Renal cortex interstitium (tissue), 15 donors: ENCODE data around the gene PCGF1. TPM values are rescaled to one million over a fixed set of nuclear protein-coding genes. Genes with fewer than 3 reads are reported as not detected.
A peak's percentile ranks its signal among the peaks of the same experiment; 100 is the strongest.

ENCODE experiments used
- DNase-seq, 11 donors: peaks; one replicate each; pipeline ENCODE4 v3.0.0-alpha.2; 2013; ENCODE audit warnings: low read depth in 9 of 11, low spot score in 4 of 11; ENCODE audit errors: extremely low read depth in 1 of 11
- long read RNA-seq, 16 experiments: transcript quantifications; one replicate each; lab custom pipeline, GENCODE V29; 2026
- polyA plus RNA-seq, 3 donors: library from polyadenylated mRNA; unstranded; fragments of 120-200 nt; gene quantifications; one replicate each; pipeline ENCODE4 v1.2.1, GENCODE V29; 2013; ENCODE audit not compliant: insufficient read length in 3 of 3

The PCGF1 gene
- 10 to 100 TPM; 23.8 to 26.5 (median 24.8) TPM for polyA plus RNA-seq
- long read RNA-seq, donor 1, transcript PCGF1-201 (9 exons, 1,792 nt): major isoform, 7 of 8 reads
- long read RNA-seq, donor 1, partial matches to known transcripts: 0 of 8 reads
- long read RNA-seq, donor 1, other reads (novel, unspliced or antisense): 0 of 8 reads
- long read RNA-seq, donor 2, partial matches to known transcripts: 0 of 5 reads
- long read RNA-seq, donor 2, other reads (novel, unspliced or antisense): 0 of 5 reads
- long read RNA-seq, donor 3, transcript PCGF1-201 (9 exons, 1,792 nt): major isoform, 6 of 6 reads
- long read RNA-seq, donor 3, partial matches to known transcripts: 0 of 6 reads
- long read RNA-seq, donor 3, other reads (novel, unspliced or antisense): 0 of 6 reads
- long read RNA-seq, donor 4, transcript PCGF1-201 (9 exons, 1,792 nt): major isoform, 5 of 7 reads
- long read RNA-seq, donor 4, partial matches to known transcripts: 0 of 7 reads
- long read RNA-seq, donor 4, other reads (novel, unspliced or antisense): 0 of 7 reads
- long read RNA-seq, donor 5: 0 reads
- long read RNA-seq, donor 6, transcript PCGF1-201 (9 exons, 1,792 nt): major isoform, 7 of 10 reads
- long read RNA-seq, donor 6, partial matches to known transcripts: 0 of 10 reads
- long read RNA-seq, donor 6, other reads (novel, unspliced or antisense): 0 of 10 reads
- long read RNA-seq, donor 7, partial matches to known transcripts: 0 of 5 reads
- long read RNA-seq, donor 7, other reads (novel, unspliced or antisense): 0 of 5 reads
- long read RNA-seq, donor 8, transcript PCGF1-201 (9 exons, 1,792 nt): major isoform, 8 of 13 reads
- long read RNA-seq, donor 8, partial matches to known transcripts: 0 of 13 reads
- long read RNA-seq, donor 8, other reads (novel, unspliced or antisense): 0 of 13 reads
- long read RNA-seq, donor 9, partial matches to known transcripts: 0 of 5 reads
- long read RNA-seq, donor 9, other reads (novel, unspliced or antisense): 0 of 5 reads
- long read RNA-seq, donor 10, transcript PCGF1-201 (9 exons, 1,792 nt): major isoform, 9 of 9 reads
- long read RNA-seq, donor 10, partial matches to known transcripts: 0 of 9 reads
- long read RNA-seq, donor 10, other reads (novel, unspliced or antisense): 0 of 9 reads
- long read RNA-seq, donor 11, transcript PCGF1-201 (9 exons, 1,792 nt): major isoform, 5 of 6 reads
- long read RNA-seq, donor 11, partial matches to known transcripts: 0 of 6 reads
- long read RNA-seq, donor 11, other reads (novel, unspliced or antisense): 0 of 6 reads
- long read RNA-seq, donor 12, partial matches to known transcripts: 0 of 4 reads
- long read RNA-seq, donor 12, other reads (novel, unspliced or antisense): 0 of 4 reads
- long read RNA-seq, donor 13, partial matches to known transcripts: 0 of 6 reads
- long read RNA-seq, donor 13, other reads (novel, unspliced or antisense): 0 of 6 reads
- long read RNA-seq, donor 14, transcript PCGF1-201 (9 exons, 1,792 nt): major isoform, 6 of 6 reads
- long read RNA-seq, donor 14, partial matches to known transcripts: 0 of 6 reads
- long read RNA-seq, donor 14, other reads (novel, unspliced or antisense): 0 of 6 reads
- long read RNA-seq, donor 15, partial matches to known transcripts: 0 of 4 reads
- long read RNA-seq, donor 15, other reads (novel, unspliced or antisense): 0 of 4 reads
- long read RNA-seq, donor 16, transcript PCGF1-201 (9 exons, 1,792 nt): major isoform, 11 of 13 reads
- long read RNA-seq, donor 16, partial matches to known transcripts: 0 of 13 reads
- long read RNA-seq, donor 16, other reads (novel, unspliced or antisense): 0 of 13 reads

GRCh38 chr2:74507145-74507925 is at the start of gene PCGF1:
PCGF1 (minus strand) TSS chr2:74507695; CDS start chr2:74507668, 27 bp downstream.
- peak; percentile 95 to 99 (median 99) for DNase-seq

DNA sequence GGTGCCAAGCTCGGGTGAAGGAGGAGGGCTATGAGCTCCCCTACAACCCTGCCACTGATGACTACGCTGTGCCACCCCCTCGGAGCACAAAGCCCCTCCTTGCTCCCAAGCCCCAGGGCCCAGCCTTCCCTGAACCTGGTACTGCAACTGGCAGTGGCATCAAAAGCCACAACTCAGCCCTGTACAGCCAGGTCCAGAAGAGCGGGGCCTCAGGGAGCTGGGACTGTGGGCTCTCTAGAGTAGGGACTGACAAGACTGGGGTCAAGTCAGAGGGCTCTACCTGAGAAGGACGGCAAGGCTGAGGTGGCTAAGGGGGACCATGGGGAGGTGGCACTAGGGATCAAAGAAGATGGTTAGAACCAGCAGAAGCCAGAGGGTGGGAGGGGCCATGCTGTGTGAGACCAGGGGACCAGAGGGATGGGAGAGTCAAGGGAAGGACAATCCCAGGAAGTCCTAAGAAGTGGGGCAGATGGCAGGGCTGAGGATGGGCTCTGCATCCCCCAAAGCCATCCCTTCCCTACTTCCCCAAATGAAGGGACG is 49.4 kb upstream of the PCGF1 start:
- no peak for DNase-seq

DNA sequence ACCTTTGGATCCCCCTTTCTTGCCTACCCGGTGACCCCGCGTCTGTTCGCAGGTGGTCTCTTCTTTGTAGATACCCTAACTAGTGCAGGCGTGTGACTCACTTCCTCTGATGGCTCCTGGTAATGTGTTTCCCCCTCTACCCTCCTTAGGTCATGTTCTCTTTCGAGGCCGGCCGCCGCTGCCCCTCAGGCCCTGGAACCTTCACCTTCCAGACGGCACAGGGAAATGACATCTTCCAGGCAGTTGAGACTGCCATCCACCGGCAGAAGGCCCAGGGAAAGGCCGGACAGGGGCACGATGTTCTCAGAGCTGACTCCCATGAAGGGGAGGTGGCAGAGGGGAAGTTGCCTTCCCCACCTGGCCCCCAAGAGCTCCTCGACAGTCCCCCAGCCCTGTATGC is 48.7 kb upstream of the PCGF1 start:
- DNase-seq: no peak

DNA sequence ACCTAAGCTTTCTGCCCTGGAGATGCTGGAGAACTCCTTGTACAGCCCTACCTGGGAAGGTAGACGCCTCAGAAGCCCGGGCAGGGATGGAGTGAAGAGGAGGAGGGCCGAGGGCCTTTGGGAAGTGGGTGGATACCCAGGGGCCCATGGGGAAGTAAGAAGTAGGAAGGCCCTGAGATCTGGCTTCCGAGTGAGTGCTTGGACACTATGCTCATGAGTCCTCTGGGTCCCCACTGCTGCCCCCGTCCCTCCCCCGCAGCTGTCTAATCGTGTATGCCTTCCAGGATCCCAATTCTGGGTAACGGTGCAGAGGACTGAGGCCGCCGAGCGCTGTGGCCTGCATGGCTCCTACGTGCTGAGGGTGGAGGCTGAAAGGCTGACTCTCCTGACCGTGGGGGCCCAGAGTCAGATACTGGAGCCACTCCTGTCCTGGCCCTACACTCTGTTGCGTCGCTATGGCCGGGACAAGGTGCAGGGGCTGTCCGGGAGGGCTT is 48.2 kb upstream of the PCGF1 start:
- no peak for DNase-seq

- DNase-seq: peak in 3 of 11 donors; percentile 31 to 51 (median 36)
These were observed 47.5 kb upstream of the PCGF1 start for GRCh38 chr2:74554820-74555531.

DNA sequence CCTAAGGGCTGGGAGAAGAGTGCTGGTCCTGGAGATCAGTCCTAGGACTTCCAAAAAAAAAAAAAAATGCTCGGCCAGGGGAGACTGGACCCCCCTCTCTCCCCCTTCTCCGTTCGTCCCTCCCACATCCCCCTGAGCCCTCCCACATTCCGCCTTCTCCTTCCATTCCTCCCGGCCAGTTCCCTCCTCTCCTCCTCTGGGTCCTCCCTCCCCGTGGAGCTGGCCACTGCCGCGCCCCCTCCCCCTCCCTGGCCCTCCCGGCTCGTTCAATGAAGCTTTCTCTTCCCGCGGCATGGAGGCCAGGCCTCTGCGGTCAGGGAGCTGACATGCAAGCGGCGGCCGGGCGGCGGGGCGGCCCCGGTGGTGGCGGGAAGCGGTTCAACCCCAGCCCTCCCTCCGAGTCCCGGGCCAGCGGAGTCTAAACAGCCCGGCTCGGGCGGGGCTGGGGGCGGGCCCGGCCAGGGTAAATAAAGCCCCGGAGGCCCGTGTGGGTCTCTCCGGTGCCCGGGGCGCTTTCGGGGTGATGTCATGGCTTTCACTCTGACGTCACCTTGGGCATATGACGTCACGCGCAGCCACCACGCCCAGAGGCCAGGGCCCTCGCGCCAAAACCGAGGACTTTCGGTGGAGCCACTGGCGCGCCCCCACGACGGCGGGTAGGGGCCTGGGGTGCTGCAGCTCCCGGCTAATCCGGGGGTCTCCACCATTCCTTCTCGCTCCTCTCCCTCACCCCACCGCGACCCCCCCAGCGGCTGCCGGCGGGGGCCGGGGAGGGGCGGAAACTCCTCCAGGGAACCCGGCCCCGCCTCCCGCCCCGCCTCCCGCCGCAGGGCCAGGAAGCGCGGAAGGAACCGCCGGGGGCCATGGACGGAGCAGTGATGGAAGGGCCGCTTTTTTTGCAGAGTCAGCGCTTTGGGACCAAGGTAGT is 46.7 kb upstream of the PCGF1 start, which contains the start of the genes DOK1 and LOXL3:
TSS of gene DOK1 (plus strand) at position 829 of the 928 bp plus-strand sequence. CDS start at position 864, 35 bp downstream.
TSS of gene LOXL3 (minus strand) at position 51 of the 928 bp plus-strand sequence. CDS start 1,308 bp downstream, outside the sequence.
- DNase-seq: peak in 10 of 11 donors; percentile 76 to 93 (median 87)

DNA sequence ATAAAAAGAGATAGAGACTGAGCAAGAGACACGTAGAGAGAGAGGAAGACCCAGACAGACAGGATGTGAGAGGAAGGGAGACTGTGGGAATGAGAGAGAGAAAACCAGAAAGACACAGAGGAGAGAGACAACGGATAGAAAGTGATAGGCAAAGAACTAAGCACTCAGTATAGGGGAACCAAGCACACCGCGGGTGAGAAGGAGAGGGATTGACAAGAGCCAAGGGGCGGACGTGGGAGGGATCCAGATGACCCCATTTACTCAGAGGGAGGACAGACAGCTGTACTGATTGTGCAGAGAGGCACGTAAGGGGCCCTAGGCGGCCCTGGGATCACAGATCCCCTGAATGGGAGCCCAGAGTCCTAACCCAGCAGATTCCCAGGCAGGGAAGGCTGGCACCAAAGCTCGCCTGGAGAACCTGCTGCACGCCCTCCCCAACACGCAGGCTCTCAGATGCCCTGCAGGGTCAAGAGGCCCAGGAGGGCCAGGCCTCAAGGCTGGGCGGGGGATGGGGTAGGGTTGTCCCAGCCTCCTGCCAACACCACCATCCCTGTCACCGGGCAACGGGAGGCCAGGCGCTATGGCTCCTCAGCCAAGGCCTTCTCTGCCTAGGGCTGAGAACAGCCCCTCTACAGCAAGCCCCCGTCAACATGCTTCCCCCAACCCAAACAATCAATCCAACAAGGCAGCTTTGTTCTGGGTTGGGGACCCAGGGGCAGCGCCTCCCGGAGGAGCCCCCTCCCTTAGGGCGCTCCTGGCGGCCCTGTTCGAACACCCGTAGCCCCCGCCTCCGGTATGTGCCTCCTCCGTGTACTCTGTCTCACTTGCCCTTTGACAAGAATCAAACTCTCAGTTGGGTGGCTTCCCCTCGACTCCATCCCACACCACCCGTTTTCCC is 45.7 kb upstream of the PCGF1 start:
- DNase-seq: peak in 1 of 11 donors; percentile 23

DNA sequence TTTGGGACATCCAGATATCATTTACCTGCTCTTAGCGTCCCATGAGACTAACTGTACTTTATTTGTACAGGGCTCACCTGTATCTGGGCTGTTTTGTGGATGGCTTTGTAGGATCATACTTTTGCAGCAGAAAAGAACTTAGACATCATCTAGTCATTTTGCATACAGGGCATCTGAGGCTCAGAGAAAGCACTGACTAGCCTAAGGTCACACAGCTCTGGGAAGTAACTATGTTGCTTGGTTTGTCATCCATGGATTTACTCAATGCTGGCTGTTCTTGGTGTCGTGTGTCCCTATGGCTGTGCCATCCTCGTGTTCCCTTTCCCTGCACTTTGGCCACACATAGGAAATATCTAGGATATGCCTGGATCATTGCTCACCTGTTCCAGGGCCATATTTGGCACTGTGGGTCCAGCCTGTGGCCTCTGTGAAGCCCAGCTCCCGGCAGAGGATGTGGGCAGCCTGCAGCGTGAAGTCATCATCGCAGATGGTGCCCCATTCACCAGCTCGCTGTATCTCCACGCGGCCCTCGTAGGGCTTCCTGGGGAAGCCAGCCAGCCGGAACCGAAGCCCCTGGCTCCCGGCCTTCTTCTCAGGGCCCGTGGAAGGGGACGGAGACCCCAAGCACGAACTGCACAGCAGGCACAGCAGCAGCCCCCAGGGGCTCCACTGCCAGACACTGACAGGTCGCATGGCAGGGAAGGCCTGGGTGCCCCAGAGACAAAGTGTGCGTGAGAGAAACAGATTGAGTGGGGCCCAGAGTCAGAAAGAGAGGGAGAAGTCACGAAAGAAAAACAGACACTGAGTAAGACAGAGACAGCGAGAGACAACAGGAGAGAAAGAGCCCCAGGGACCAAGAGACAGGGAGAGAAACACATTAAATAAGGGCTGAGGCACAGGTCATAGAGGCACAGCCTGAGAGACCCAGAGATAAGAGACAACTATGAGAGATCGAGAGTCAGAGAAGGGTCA is 44.7 kb upstream of the PCGF1 start:
- no peak for DNase-seq

GRCh38 chr2:74551530-74551929 is 44.0 kb upstream of the PCGF1 start:
- no peak for DNase-seq

DNA sequence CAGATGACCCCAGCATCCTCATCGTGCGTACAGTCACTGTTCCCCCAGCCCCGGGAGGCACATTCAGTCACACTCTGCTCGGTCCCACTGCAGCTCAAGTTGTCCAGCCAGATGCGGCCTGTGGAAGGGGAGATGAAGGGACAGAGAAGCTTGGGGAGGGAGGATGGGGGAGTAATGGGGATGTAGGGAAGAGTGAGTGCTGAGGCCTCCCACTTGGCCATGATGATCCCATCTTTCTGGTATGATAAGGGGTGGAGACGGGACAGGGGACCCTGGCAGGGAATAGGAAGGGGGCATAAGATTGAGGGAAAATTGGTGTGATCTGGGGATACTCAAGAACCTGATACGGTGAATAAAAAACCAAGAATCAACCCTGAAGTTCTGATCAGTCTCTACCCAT is 42.7 kb upstream of the PCGF1 start:
- DNase-seq: no peak

GRCh38 chr2:74548900-74549826 is 41.7 kb upstream of the PCGF1 start:
- peak in 3 of 11 donors; percentile 39 to 56 (median 54) for DNase-seq
